UCSD-AML1 (cell line): ENCODE data around the gene THAP7.
A peak's percentile ranks its signal among the peaks of the same experiment; 100 is the strongest.

Experiments used
- DNase-seq: peaks from one replicate; lab custom pipeline; 2025; ENCODE audit not compliant: unreplicated experiment; lab: John Stamatoyannopoulos, UW

THAP7 gene

DNA sequence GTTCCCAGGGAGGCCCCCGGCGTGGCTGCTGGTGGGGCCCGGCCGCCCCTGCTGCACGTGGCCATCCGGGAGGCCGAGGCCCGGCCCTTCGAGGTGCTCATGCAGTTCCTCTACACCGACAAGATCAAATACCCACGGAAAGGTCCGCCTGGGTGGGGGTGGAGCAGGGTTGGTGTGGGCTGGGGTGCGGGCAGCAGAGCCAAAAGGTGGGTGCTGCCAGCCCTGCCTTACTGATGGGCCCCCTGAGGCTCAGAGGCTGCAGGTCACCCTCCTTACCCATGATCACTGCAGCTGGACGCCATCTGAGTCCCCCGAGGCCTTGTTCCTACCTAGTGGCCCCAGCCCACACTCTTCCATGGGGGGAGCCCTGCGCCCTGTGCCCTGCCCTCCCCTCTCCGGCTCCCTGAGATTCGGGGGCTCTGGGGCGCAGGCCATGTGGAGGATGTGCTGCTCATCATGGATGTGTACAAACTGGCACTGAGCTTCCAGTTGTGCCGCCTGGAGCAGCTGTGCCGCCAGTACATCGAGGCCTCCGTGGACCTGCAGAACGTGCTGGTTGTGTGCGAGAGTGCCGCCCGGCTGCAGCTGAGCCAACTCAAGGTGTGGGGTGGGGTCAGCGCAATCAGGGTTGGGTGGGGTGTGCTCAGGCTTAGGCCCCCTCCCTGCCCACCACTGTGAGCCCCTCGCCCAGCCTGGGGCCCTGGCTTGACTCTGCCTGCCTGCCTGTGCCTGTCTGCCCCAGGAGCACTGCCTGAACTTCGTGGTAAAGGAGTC lies 7.6 kb downstream of the THAP7 start:
- DNase-seq: no peak

DNA sequence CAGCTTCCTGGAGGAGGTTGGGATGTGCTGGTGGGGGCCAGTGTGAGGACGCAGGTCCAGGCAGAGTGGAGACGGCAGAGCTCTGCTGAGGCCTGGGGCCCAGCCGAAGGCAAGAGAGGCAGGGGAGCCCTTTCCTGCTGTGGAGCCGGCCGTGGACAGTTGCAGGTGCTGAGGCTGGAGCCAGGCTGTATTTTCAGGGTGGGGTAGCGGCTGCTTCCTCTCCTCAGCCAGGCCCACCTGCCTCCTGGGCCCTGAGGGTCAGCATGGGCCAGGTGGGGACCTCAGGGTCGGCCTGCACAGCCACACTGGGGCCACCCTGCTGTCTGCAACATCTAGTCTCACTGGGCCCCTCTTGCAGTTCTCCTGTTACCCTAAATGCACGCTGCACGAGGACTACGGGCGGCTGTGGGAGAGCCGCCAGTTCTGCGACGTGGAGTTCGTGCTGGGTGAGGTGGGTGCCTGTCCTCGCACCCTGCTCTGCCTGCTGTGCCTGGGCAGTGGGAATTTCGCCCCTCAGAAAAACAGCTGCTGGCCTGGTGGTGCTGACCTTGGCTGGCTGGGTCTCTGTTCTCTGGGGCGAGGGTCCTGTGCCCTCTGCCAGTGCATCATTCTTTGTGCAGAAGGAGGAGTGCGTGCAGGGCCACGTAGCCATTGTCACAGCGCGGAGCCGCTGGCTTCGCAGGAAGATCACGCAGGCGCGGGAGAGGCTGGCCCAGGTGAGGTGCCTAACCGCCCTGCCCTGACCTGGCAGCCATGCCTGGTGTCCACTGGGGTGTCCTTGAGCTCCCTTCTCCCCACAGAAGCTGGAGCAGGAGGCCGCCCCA lies 8.4 kb downstream of the THAP7 start:
- DNase-seq: no peak

DNA sequence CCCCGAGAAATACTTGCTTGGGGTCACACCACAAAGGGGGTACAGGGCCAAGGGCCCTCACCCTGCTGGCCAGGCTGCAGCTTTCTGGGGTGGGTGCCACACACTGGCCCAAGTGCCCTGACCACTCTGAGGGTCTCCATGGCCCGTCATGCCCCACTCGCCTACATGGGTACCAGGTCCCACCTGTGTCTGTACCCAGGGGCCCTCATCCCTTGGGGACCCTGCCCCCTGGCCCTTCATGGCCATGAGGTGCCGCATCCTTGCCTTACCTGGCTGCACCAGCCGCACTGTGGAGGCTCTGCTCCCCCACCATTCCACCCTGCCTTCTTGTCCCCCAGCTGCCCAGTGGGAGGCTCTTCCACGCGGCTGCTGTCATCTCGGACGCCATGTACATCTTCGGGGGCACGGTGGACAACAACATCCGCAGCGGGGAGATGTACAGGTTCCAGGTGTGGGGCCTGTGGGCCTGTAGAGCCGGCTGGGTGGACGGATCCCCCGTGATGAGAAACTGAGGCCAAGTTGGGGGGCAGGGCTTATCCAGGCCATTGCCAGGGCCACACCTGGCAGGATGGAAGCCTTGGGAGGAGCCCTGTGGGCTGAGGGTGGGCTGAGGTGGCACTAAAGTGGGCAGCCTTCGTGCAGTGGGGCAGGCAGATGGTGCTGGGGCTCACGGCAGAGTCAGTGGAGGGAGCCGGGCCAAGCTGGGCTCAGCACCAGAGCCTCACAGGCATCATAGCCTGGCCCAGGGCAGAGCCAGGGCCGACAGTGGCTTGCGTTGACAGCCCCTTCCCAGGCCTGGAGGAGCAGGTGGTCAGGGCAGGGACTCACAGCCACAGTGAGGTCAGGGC lies 9.2 kb downstream of the THAP7 start:
- no peak for DNase-seq

DNA sequence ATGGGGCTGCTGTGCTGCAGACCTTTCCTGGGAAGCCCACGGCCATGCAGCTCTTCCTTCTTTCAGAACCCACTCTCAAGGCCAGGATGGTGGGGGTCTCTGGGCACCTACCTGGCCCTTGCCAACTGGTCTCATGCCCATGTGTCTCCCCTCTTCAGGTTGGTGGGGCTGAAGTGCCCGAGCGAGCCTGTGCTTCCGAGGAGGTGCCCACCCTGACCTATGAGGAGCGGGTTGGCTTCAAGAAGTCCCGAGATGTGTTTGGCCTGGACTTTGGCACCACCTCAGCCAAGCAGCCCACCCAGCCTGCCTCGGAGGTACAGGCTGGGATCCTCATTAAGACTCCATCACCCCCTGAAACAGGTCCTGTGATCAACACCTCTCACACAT lies 9.9 kb downstream of the THAP7 start:
- DNase-seq: no peak

DNA sequence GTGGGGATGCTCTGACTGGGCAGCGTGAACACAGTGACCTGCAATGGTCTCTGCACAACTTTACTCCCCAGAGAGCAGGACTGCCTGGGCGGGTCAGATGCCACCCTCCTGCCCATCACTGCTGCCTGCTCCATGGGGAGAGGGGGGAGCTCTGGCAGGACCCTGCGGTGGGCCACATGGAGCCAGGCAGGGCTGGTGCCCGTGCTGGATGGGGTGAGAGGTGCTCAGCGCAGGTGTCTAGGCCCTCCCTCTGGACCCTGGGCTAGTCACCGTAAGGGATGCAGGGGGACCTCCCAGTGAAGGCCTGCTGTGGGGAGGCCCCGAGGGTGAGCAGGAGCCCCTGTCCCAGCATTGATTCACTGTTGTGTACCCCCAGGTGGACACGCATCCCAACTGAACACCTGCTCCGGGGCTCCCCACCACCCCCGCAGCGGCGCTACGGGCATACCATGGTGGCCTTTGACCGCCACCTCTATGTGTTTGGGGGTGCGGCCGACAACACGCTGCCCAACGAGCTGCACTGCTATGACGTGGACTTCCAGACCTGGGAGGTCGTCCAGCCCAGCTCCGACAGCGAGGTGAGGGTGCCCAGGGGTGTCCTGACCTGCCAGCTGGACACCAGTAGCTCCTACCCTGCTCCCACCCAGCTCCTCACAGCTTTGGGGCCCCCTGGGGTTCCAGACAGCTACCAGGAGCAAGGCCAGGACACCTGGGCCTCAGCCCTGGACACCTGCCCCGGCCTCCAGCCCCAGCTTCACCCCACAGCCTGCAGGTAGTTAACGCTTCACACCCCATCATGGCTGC lies 10.5 kb downstream of the THAP7 start:
- no peak for DNase-seq

DNA sequence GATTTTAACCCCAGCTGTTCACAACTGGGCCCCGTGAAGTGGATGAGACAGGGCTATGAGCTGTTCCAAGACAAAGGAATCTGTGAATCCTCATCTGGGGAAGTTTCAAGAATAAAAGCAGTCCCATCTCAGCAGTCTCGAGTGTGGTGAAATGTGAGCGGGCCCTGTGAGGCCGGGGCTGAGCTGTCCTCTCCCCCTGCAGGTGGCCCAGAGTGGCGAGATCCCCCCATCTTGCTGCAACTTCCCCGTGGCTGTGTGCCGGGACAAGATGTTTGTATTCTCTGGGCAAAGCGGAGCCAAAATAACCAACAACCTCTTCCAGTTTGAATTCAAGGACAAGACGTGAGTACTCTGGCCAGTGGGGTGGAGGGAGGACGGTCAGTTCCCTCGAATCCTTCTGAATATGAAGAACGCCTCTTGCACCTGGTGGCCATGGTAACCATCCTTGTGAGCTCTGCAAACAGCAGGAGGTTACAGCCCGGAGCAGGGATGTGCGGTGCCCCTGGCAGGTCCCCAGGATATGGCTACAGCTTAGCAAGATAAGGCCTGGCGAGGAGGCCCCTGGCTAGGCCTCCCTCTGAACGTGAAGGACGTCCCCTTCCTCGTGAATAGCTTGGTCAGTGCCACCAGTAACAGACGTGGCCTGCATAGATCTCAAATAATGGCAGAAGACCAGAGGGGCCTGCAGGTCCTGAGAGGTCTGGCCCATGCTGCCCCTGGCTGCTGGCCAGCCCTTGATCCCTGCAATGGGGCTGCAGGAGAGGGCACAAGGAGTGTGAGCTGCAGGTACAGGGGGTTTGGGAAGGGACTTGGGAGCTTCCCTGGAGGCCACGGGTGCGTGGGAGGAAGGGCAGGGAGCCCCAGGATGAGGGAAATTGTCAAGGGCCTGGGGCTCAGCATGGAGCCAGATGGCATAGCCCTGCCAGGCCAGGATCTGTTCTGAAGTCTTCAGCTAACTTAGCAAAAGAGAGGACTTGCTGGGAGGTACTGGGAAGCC lies 11.4 kb downstream of the THAP7 start:
- no peak for DNase-seq

DNA sequence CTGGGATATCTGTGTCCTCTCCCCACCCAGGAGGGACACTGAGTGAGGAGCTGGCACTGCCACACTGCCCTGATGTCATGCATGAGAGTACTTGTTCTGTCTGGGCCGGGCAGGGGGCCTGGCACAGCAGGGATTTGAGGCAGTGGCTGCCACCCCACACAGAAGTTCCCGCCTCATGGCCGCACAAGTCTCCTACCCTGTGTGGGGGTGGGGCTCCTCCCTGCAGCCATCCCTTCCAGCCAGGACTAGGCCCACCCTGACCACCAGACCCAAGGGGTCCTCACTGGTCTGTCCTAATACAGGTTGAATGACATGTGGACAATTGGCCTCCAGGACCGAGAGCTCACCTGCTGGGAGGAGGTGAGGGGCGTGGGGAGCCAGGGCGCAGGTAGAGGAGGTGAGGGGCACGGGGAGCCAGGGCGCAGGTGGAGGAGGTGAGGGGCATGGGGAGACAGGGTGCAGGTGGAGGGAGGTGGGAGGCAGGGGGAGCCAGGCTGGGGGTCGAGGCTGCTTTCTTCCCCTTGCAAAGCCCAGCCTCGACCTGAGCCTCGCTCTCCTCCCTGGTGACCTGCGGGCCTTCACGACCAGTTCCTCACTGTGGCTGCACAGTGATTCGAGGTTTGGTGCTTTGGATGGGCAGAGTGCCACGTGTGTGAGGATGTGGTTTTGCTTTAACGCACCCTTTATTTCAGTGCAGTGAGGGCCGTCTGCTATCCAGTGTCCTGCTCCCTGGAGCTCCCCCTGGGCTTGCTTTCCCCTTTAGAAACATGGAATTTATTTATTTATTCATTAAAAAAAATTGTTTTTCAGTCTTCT lies 12.4 kb downstream of the THAP7 start:
- DNase-seq: no peak

DNA sequence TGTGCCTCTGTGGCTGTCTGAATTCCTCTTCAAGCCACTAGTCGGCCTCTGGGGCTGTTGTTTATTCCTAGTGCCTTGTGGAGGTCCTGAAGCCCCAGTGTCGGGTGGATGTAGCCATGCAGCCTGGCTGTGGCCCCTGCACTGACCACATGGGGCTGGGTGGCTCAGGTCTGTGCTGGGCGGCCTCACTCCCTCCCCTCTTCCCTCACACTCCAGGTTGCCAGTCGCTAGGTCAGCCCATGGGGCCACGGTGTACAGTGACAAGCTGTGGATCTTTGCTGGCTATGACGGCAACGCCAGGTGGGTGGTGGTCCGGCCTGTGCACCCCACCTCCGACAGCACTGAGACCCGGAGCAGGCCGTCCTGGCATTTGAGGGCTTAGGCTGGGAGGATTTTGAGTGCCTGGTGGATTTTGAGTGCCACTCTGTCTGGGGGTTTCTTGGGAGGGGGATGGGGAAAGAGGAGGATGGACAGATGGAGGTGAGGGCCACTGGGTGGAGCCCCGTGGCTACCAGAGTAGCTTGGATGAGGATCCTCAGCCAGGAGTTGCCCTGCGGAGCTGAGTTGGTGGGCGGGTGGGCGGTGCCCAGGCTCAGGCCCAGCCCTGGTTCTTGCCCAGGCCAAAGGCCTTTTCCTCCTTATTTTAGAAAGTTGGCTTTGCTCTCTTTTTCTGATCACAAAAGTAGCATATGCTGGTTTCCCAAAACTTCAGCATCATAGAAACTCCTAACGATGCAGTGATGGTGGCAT lies 13.2 kb downstream of the THAP7 start:
- no peak for DNase-seq

DNA sequence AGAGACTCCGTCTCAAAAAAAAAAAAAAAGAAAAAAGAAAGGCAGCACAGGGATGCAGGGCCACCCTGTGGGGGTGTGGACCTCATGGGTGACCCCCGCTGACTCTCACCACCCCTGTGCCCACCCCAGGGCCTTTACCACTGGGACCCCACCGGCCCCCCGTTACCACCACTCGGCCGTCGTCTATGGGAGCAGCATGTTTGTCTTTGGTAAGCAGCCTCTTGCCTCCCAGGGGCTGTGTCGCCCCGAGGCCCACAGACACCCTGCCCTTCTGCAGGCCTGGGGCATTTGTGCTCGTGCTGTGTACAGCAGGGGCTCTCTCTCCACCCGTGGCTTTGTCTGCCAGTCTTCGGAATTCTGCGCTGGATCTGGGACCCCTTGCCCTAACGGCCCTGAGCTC lies 14.5 kb downstream of the THAP7 start:
- no peak for DNase-seq

DNA sequence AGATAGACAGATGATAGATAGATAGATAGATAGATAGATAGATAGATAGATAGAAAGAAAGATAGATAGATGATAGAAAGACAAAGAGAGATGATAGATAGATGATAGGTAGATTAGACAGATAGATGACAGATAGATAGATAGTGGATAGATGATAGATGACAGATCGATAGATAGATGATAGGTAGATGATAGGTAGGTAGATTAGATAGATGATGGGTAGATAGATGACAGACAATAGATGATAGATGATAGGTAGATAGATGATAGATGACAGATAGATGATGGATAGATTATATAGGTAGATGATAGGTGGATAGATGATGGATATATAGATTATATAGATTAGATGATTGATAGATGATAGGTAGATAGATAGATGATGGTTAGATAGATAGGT lies 15.6 kb downstream of the THAP7 start:
- no peak for DNase-seq

DNA sequence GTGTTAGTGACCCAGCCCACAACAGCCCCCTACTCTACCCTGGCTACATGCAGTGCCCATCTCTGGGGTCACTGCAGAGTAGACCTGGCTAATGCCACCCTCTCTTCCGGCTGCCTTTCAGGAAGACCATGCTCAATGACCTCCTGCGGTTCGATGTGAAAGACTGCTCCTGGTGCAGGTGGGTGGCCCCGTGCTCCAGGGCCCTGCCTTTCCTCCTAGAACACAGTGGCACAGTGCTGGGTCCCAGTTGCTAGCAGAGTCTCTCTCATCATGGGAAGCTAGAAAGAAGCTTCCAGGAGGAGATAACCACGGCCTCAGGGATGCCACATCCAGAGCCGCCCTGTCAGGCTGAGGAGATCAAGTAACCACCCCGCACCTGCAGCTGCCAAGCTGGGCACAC lies 16.2 kb downstream of the THAP7 start:
- no peak for DNase-seq

DNA sequence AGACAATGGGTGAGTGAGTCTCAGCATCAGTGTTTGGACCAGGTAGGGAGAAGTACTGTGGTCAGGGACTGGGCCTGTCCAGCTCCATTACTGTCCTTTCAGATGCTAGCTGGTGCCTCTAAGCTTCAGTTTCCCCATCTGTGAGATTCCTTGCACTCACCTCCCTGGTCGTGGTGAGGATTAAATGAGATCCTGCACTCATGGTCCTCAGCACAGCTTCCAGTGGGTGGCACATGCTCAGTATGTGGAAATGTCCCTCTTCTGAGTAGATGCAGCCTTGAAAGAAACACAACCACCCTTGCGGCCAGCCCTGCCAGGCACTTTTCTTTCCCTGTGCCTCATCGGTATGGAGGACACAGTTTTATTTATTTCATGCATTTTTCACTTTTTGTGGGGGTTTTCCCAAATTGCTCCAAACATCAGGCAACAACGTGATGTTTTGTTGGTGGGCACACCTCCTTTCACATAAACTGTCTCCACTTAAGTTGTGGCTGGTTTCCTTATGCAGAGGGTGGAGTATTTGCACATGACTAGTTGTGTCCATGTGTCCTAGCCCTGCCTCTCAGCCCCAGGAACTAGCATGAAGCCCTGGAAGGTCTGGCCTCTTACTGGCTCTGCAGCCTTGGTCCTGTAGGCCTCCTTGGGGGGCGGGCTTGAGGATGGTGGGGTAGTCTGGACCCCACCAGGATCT lies 18.7 kb downstream of the THAP7 start:
- DNase-seq: no peak

DNA sequence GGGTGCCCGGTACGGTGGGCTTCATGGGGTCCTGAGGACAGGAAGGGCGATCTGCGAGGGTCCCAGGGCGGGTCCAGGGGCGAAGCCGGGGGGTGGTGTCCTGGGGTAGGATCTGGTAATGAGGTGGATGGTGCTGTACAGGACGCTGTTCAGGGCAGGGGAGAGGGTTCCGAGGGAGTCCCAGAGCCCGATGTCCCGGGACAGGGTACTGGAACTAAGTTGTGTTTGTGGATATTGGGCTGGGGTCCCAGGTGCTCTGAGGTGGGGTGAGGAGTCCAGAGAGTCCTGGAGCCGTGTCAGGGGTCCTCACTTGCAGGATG lies 19.4 kb downstream of the THAP7 start:
- DNase-seq: no peak

DNA sequence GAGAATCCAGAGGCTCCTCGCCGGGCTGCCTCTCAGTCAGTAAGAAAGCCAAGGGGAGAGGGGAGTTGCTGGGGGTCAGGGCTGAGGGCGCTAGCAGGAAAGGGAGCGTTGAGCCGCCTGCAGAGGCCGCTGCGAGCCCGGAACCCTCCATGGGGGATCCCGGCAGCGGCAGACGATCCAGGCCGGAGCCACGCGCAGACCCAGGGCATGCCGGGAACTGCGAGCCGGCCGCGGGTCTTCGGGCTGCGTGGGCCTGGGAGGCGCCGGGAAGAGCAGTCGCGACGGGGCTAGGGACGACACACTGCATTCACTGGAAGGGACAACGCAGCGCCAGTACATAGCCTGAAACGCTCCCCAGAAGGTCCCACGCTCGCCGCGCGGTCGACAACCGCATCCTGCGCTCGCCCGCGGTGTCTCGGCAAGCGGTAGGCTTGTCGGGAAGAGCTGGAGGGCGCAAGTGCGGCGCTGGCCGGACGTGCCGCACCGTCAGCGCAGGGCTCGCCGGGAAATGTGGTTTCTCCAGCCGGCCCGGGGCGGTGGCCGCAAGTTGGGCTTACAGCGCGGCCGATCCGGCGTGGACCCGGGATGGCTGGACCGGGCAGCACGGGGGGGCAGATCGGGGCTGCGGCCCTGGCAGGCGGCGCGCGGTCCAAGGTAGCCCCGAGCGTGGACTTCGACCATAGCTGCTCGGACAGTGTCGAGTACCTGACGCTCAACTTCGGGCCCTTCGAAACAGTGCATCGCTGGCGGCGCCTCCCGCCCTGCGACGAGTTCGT lies 19.9 kb downstream of the THAP7 start, which contains the start of gene LZTR1:
Gene LZTR1 (plus strand): TSS at position 511 of the 776 bp plus-strand sequence. CDS start 75 bp downstream, at position 586.
- DNase-seq: peak; percentile 88

DNA sequence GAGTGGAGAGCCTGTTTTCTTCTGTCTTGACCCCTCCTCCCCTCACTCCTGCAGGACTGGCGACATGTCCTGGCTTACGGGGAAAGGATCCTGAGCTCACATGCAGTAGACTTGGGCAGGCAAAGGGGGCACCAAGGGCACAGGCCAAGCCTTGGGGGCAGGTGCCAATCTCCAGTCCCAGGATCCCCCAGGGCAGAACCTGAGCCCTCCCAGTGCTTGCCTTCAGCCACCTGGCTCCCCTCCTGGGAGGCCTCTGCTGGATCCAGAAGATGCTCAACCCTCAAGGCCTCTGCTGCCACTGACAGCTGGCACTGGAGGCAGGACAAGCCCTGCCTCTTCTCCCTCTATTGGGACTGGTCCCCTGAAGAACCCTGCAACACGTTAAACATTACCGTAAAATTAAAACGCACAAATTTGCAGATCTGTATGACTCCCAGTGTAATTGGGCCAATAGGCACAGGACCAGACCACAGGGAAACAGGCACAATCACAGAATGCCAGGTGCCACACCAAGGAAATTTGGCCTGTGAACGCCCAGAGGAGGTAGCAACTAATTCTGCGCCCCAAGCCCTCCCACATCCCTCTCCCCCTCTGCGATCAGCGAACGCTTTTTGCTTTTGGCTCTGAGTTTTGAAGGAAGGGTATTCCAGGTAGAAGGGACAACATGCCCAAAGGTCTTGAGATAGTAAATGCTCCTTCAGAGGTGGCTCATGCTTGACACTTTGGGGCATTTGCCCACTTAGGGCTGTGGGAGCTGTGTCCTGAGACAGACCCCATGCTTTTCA lies 20.8 kb downstream of the THAP7 start:
- no peak for DNase-seq

DNA sequence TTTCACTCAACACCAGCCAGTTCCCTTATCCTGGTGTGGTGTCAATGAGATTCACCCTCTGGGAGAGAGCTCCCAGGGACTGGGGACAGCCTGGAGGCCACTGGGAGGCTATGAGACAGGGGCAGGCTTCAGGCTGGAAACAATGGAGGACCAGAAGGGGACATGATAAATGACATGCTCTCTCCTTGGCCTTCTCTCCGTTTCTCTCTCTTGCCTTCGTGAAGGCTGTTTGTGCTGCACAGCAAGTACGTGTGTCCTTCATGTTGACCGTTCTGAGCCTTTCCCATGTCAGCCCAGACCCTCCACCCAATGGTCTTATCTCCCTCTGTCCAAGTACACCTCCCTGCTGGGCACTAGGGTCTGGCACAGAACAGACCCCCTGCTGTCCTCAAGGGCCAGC lies 21.4 kb downstream of the THAP7 start:
- DNase-seq: no peak
